ENCODE results near the gene ZNF132.
"Not testable (repeated sequence)": the region's sequence is repeated elsewhere in the genome, so short reads cannot be mapped to it uniquely, and the experiment has no call there.

Gene ZNF132

GRCh38 chr19:58451358-58452101 lies 11.6 kb upstream of the ZNF132 start, which contains the start of gene ZNF324B:
TSS of gene ZNF324B (plus strand) at chr19:58451622. CDS start at chr19:58453702, 2,080 bp downstream.
- peak; percentile 96 for DNase-seq (ENCODE audit: low read depth)
- TF ChIP-seq CTCF (IDR thresholded peaks at IDR 0.05; ENCODE audit: insufficient read depth, low read depth, low read length, missing control alignments), result no peak

GRCh38 chr19:58450856-58451357 lies 11.0 kb upstream of the ZNF132 start:
- TF ChIP-seq CTCF (IDR thresholded peaks at IDR 0.05; ENCODE audit: insufficient read depth, low read depth, low read length, missing control alignments), result no peak
- H3K4me3 ChIP-seq (ENCODE audit: low read length), result peak overlapping the region; percentile 61

More at GRCh38 chr19:58451358-58452101, 11.6 kb upstream of the ZNF132 start, which contains the start of gene ZNF324B:
- peak within 1 kb of the TSS; percentile 61 for H3K4me3 ChIP-seq (ENCODE audit: low read length)

DNA sequence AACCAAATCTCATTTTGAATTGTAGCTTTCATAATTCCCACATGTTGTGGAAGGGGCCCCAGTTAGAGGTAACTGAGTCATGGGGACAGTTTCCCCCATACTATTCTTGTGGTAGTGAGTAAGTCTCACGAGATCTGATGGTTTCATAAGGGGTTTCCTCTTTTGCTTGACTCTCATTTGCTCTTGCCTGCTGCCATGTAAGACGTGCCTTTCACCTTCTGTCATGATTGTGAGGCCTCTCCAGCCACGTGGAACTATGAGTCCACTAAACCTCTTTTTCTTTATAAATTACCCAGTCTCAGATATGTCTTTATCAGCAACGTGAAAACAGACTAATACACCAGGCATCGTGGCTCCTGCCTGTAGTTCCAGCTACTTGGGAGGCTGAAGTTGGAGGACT lies 10.0 kb upstream of the ZNF132 start:
- DNase-seq (ENCODE audit: low read depth), result not testable (repeated sequence)

More at GRCh38 chr19:58450856-58451357, 11.0 kb upstream of the ZNF132 start:
- DNase-seq (ENCODE audit: low read depth), result peak; percentile 29

DNA sequence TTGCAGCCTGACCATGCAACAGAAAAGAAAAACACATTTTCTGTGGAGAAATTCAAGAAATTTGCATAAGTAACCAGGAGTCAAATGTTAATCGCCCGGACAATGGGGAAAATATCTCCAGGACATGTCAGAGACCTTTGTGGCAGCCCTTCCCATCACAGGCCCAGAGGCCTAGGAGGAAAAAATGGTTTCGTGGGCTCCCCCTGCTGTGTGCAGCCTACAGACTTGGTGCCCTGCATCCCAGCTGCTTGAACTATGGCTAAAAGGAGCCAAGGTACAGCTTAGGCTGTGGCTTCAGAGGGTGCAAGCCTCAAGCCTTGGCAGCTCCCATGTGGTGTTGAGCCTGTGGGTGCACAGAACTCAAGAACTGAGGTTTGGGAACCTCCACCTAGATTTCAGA lies 8.9 kb upstream of the ZNF132 start:
- H3K4me3 ChIP-seq (ENCODE audit: low read length); DNase-seq (ENCODE audit: low read depth): not testable (repeated sequence)

More for the DNA sequence above, 10.0 kb upstream of the ZNF132 start:
- not testable (repeated sequence) for H3K4me3 ChIP-seq (ENCODE audit: low read length)

GRCh38 chr19:58442986-58443385 lies 3.0 kb upstream of the ZNF132 start:
- not testable (repeated sequence) for DNase-seq (ENCODE audit: low read depth); H3K4me3 ChIP-seq (ENCODE audit: low read length)

GRCh38 chr19:58440556-58440955 lies 603 bp upstream of the ZNF132 start:
- DNase-seq (ENCODE audit: low read depth), result no peak
- H3K4me3 ChIP-seq (ENCODE audit: low read length), result peak overlapping the region; percentile 82
- no peak for TF ChIP-seq CTCF (IDR thresholded peaks at IDR 0.05; ENCODE audit: insufficient read depth, low read depth, low read length, missing control alignments)

- no peak for TF ChIP-seq CTCF (IDR thresholded peaks at IDR 0.05; ENCODE audit: insufficient read depth, low read depth, low read length, missing control alignments)
- no peak overlapping the region for H3K4me3 ChIP-seq (ENCODE audit: low read length)
- DNase-seq (ENCODE audit: low read depth), result no peak
Measured at GRCh38 chr19:58434217-58434616, 5.7 kb downstream of the ZNF132 start.

DNA sequence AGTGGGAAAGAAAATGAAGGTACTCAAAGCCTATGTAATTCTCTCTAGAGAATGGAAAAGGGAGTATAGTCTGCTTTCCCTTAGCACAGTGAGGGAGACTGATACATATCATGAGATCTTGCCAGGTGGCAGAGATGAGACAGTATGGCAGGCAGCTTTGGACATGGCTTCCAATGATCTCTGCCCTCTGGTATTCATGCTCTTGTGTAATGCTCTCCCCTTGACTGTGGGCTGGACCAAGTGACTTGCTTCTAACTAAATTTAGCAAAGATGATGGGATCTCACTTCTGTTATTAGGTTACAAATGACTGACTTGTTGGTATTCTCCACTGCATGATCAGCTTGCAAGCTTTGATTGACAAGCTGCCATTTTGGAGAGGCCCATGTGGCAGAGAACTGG lies 10.2 kb downstream of the ZNF132 start:
- peak; percentile 58 for DNase-seq (ENCODE audit: low read depth)
- TF ChIP-seq CTCF (IDR thresholded peaks at IDR 0.05; ENCODE audit: insufficient read depth, low read depth, low read length, missing control alignments), result no peak
- H3K4me3 ChIP-seq (ENCODE audit: low read length), result no peak overlapping the region
